Measurements from ENCODE around the gene ACSL6. TPM values are rescaled to one million over a fixed set of nuclear protein-coding genes. Genes with fewer than 3 reads are reported as not detected.
A peak's percentile ranks its signal among the peaks of the same experiment; 100 is the strongest.

ACSL6 gene
- total and polyA plus RNA-seq, 5 donors from 2014 or later = 3.0 to 5.7 (median 5.5) TPM

DNA sequence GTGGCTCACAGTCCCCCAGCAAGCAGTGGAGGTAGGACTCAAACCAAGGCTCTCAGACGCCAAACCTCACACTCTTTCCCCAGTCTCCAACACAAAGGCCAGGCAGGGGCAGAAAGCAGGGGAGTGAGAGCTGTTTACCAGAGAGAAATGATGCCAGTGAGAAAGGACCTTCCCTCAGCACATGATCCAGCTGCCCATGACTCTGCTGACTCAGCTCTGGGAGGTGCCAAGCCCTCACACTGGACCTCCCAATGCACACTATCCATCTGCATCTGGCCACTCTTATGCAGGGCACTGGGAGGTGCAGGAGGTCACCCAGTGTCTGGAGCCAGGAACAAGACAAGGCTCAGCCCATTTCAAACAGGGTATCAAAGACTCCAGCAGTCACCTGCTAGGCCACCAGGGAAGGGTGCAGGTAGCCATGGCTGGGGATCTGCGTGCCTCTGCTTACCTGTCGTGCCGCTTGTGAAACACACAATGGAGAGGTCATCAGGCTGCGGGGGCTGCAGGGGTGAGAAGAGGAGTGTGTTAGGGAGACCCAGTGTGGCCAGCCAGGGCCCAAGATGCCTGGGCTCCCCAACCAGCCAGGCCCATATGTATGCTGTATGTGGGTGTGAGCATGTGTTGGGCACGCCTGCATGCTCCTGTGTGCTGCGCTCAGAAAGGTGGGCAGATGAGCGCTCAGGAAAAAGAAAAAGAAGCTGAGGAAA is 26.3 kb downstream of the ACSL6 start:
- Mint-ChIP-seq H3K4me3 (no peak overlapping the region), H3K9me3 (peaks cover 0 to 2% (median 0%) of the 10 kb centered on the region in 7 donors), H3K4me1 (no peaks in the 10 kb centered on the region), H3K36me3 (no peaks in the 10 kb centered on the region), H3K27me3 (no peaks in the 10 kb centered on the region), H3K27ac (peak overlapping the region in 1 of 3 donors; percentile 20)
- no peaks in the 10 kb centered on the region for H3K36me3 ChIP-seq (ENCODE audit: control insufficient read depth, insufficient read depth, low read length)
- H3K4me1 ChIP-seq (ENCODE audit: control insufficient read depth, insufficient read depth, low read length, poor library complexity, severe bottlenecking) = no peaks in the 10 kb centered on the region
- no peaks in the 10 kb centered on the region for H3K27me3 ChIP-seq (ENCODE audit: control insufficient read depth, insufficient read depth, low read length)
- ATAC-seq (ENCODE audit: low read depth in 2 of 2) (no peak), DNase-seq (no peak)
- no peak overlapping the region for H3K27ac ChIP-seq (ENCODE audit: insufficient read depth, low read length, poor library complexity, severe bottlenecking)
- H3K4me3 ChIP-seq (ENCODE audit: low read depth, low read length) = no peak overlapping the region
- no peaks in the 10 kb centered on the region for H3K9me3 ChIP-seq (ENCODE audit: control insufficient read depth in 2 of 2, low read length in 2 of 2)

GRCh38 chr5:131983244-131983771 is 28.1 kb downstream of the ACSL6 start:
- ATAC-seq (ENCODE audit: low read depth in 2 of 2) (no peak), DNase-seq (no peak)
- Histone ChIP-seq H3K9me3 (ENCODE audit: control insufficient read depth in 2 of 2, low read length in 2 of 2) (no peaks in the 10 kb centered on the region), H3K27ac (ENCODE audit: insufficient read depth, low read length, poor library complexity, severe bottlenecking) (no peak overlapping the region), H3K27me3 (ENCODE audit: control insufficient read depth, insufficient read depth, low read length) (no peaks in the 10 kb centered on the region), H3K4me3 (ENCODE audit: low read depth, low read length) (no peak overlapping the region), H3K4me1 (ENCODE audit: control insufficient read depth, insufficient read depth, low read length, poor library complexity, severe bottlenecking) (no peaks in the 10 kb centered on the region), H3K36me3 (ENCODE audit: control insufficient read depth, insufficient read depth, low read length) (no peaks in the 10 kb centered on the region)
- Mint-ChIP-seq H3K9me3 (peaks cover 0 to 2% (median 0%) of the 10 kb centered on the region in 7 donors), H3K36me3 (no peaks in the 10 kb centered on the region), H3K4me3 (no peak overlapping the region), H3K27ac (no peak overlapping the region), H3K4me1 (peaks cover 0 to 3% (median 0%) of the 10 kb centered on the region in 4 donors), H3K27me3 (peaks cover 4% of the 10 kb centered on the region)

GRCh38 chr5:131981516-131981915 is 29.9 kb downstream of the ACSL6 start:
- Histone ChIP-seq H3K4me1 (ENCODE audit: control insufficient read depth, insufficient read depth, low read length, poor library complexity, severe bottlenecking) (peaks cover 9% of the 10 kb centered on the region), H3K36me3 (ENCODE audit: control insufficient read depth, insufficient read depth, low read length) (no peaks in the 10 kb centered on the region), H3K4me3 (ENCODE audit: low read depth, low read length) (no peak overlapping the region), H3K27ac (ENCODE audit: insufficient read depth, low read length, poor library complexity, severe bottlenecking) (no peak overlapping the region), H3K27me3 (ENCODE audit: control insufficient read depth, insufficient read depth, low read length) (no peaks in the 10 kb centered on the region), H3K9me3 (ENCODE audit: control insufficient read depth in 2 of 2, low read length in 2 of 2) (no peaks in the 10 kb centered on the region)
- H3K27ac Mint-ChIP-seq = peak overlapping the region in 1 of 3 donors; percentile 36
- DNase-seq (no peak), ATAC-seq (ENCODE audit: low read depth in 2 of 2) (no peak)
- H3K4me3 Mint-ChIP-seq = no peak overlapping the region
- H3K9me3 Mint-ChIP-seq = peaks cover 0 to 2% (median 0%) of the 10 kb centered on the region in 7 donors
- H3K36me3 Mint-ChIP-seq = no peaks in the 10 kb centered on the region
- H3K27me3 Mint-ChIP-seq = peaks cover 4% of the 10 kb centered on the region
- peaks cover 0 to 15% (median 4%) of the 10 kb centered on the region in 4 donors for H3K4me1 Mint-ChIP-seq

GRCh38 chr5:131980696-131981095 is 30.8 kb downstream of the ACSL6 start:
- no peaks in the 10 kb centered on the region for H3K9me3 ChIP-seq (ENCODE audit: control insufficient read depth in 2 of 2, low read length in 2 of 2)
- Mint-ChIP-seq H3K27me3 (peaks cover 4% of the 10 kb centered on the region), H3K9me3 (peaks cover 0 to 2% (median 0%) of the 10 kb centered on the region in 7 donors), H3K4me1 (peaks cover 3 to 23% (median 8%) of the 10 kb centered on the region in 4 donors), H3K4me3 (peak overlapping the region in 1 of 4 donors; percentile 45), H3K27ac (peak overlapping the region in 2 of 3 donors; percentile 36 to 78), H3K36me3 (no peaks in the 10 kb centered on the region)
- no peak for DNase-seq
- no peaks in the 10 kb centered on the region for H3K27me3 ChIP-seq (ENCODE audit: control insufficient read depth, insufficient read depth, low read length)
- H3K4me3 ChIP-seq (ENCODE audit: low read depth, low read length) = no peak overlapping the region
- H3K4me1 ChIP-seq (ENCODE audit: control insufficient read depth, insufficient read depth, low read length, poor library complexity, severe bottlenecking) = peaks cover 17% of the 10 kb centered on the region
- ATAC-seq (ENCODE audit: low read depth in 2 of 2) = no peak
- no peak overlapping the region for H3K27ac ChIP-seq (ENCODE audit: insufficient read depth, low read length, poor library complexity, severe bottlenecking)
- H3K36me3 ChIP-seq (ENCODE audit: control insufficient read depth, insufficient read depth, low read length) = no peaks in the 10 kb centered on the region

- H3K4me3 ChIP-seq (ENCODE audit: low read depth, low read length) = no peak overlapping the region
- no peak for DNase-seq
- no peak overlapping the region for H3K27ac ChIP-seq (ENCODE audit: insufficient read depth, low read length, poor library complexity, severe bottlenecking)
- no peak overlapping the region for H3K27ac Mint-ChIP-seq
- H3K9me3 Mint-ChIP-seq = peaks cover 0 to 2% (median 0%) of the 10 kb centered on the region in 7 donors
- H3K4me1 ChIP-seq (ENCODE audit: control insufficient read depth, insufficient read depth, low read length, poor library complexity, severe bottlenecking) = peaks cover 26% of the 10 kb centered on the region
- no peaks in the 10 kb centered on the region for H3K9me3 ChIP-seq (ENCODE audit: control insufficient read depth in 2 of 2, low read length in 2 of 2)
- H3K27me3 ChIP-seq (ENCODE audit: control insufficient read depth, insufficient read depth, low read length) = no peaks in the 10 kb centered on the region
- peaks cover 5 to 32% (median 14%) of the 10 kb centered on the region in 4 donors for H3K4me1 Mint-ChIP-seq
- no peaks in the 10 kb centered on the region for H3K36me3 Mint-ChIP-seq
- ATAC-seq (ENCODE audit: low read depth in 2 of 2) = no peak
- H3K27me3 Mint-ChIP-seq = peaks cover 4% of the 10 kb centered on the region
- H3K4me3 Mint-ChIP-seq = peak overlapping the region in 1 of 4 donors; percentile 61
- no peaks in the 10 kb centered on the region for H3K36me3 ChIP-seq (ENCODE audit: control insufficient read depth, insufficient read depth, low read length)
Observed at GRCh38 chr5:131979816-131980215, 31.6 kb downstream of the ACSL6 start.

- peaks cover 4% of the 10 kb centered on the region for H3K27me3 Mint-ChIP-seq
- H3K4me3 Mint-ChIP-seq = peak overlapping the region in 1 of 4 donors; percentile 35
- H3K9me3 Mint-ChIP-seq = no peaks in the 10 kb centered on the region
- Histone ChIP-seq H3K27ac (ENCODE audit: insufficient read depth, low read length, poor library complexity, severe bottlenecking) (no peak overlapping the region), H3K36me3 (ENCODE audit: control insufficient read depth, insufficient read depth, low read length) (no peaks in the 10 kb centered on the region), H3K27me3 (ENCODE audit: control insufficient read depth, insufficient read depth, low read length) (no peaks in the 10 kb centered on the region), H3K4me1 (ENCODE audit: control insufficient read depth, insufficient read depth, low read length, poor library complexity, severe bottlenecking) (peaks cover 31% of the 10 kb centered on the region), H3K4me3 (ENCODE audit: low read depth, low read length) (no peak overlapping the region), H3K9me3 (ENCODE audit: control insufficient read depth in 2 of 2, low read length in 2 of 2) (no peaks in the 10 kb centered on the region)
- no peaks in the 10 kb centered on the region for H3K36me3 Mint-ChIP-seq
- H3K27ac Mint-ChIP-seq = peak overlapping the region; percentile 46 to 93 (median 83)
- ATAC-seq (ENCODE audit: low read depth in 2 of 2) (no peak), DNase-seq (no peak)
- H3K4me1 Mint-ChIP-seq = peaks cover 5 to 57% (median 19%) of the 10 kb centered on the region in 4 donors
Observed at GRCh38 chr5:131977212-131977604, 34.2 kb downstream of the ACSL6 start.

- Histone ChIP-seq H3K9me3 (ENCODE audit: control insufficient read depth in 2 of 2, low read length in 2 of 2) (no peaks in the 10 kb centered on the region), H3K27ac (ENCODE audit: insufficient read depth, low read length, poor library complexity, severe bottlenecking) (peak overlapping the region; percentile 67), H3K36me3 (ENCODE audit: control insufficient read depth, insufficient read depth, low read length) (no peaks in the 10 kb centered on the region), H3K4me1 (ENCODE audit: control insufficient read depth, insufficient read depth, low read length, poor library complexity, severe bottlenecking) (peaks cover 31% of the 10 kb centered on the region), H3K4me3 (ENCODE audit: low read depth, low read length) (no peak overlapping the region), H3K27me3 (ENCODE audit: control insufficient read depth, insufficient read depth, low read length) (no peaks in the 10 kb centered on the region)
- Mint-ChIP-seq H3K36me3 (peaks cover 3% of the 10 kb centered on the region), H3K27me3 (peaks cover 4% of the 10 kb centered on the region), H3K9me3 (no peaks in the 10 kb centered on the region), H3K4me3 (no peak overlapping the region), H3K4me1 (peaks cover 5 to 58% (median 20%) of the 10 kb centered on the region in 4 donors), H3K27ac (peak overlapping the region; percentile 46 to 93 (median 54))
- ATAC-seq (ENCODE audit: low read depth in 2 of 2) = no peak
- no peak for DNase-seq
Observed at GRCh38 chr5:131976414-131977211, 34.8 kb downstream of the ACSL6 start.

Data from CD4-positive, CD25-positive, alpha-beta regulatory T cell (primary cell).